HCT116 (cell line): Measurements from ENCODE around the gene ACO2. TPM values are rescaled to one million over a fixed set of nuclear protein-coding genes. Genes with fewer than 3 reads are reported as not detected.

Source experiments
- ATAC-seq: fragments of 200-7000 bp; cut with Tn5 transposase; 2 replicates; pipeline ENCODE4 v1.9.1; 2020; ENCODE audit warnings: mild to moderate bottlenecking, moderate library complexity
- BruUV-seq: library from RNA; stranded (reverse); fragments of 400-500 nt; replicated peaks from 2 replicates; lab custom pipeline; 2021; lab: Mats Ljungman, UMichigan
- CTCF ChIA-PET: fragments of 300-600 bp; sonication (Branson Sonifier 250); formaldehyde crosslinking; loops from one replicate; lab custom pipeline; 2021; ENCODE audit warnings: antibody characterized with exemption; lab: Charles Lee
- POLR2A ChIA-PET: fragments of 300-600, 350-600 bp; sonication (Branson Sonifier 250); formaldehyde crosslinking; loops from one replicate; lab custom pipeline; 2021; ENCODE audit warnings: antibody characterized with exemption; lab: Charles Lee
- RAD21 ChIA-PET, 2 experiments: fragments of 300-600 bp; sonication (Branson Sonifier 250); formaldehyde crosslinking; loops; one replicate each; lab custom pipeline; 2023; ENCODE audit warnings: low total read pairs in 2 of 2; ENCODE audit not compliant: uncharacterized antibody in 2 of 2, unreplicated experiment in 2 of 2, low non-redundant PET in 1 of 2; lab: Charles Lee
- DNase-seq: peaks from one replicate; pipeline ENCODE4 v3.0.0-alpha.2; 2010; ENCODE audit warnings: low read depth, low spot score
- H2AFZ ChIP-seq: fragments of 200-600 bp; shearing (Covaris generic), sonication (generic); 2 replicates; pipeline ENCODE4 v1.6.1; 2017; ENCODE audit warnings: low read depth, mixed run types, mixed read lengths, antibody characterized with exemption, low read length; ENCODE audit not compliant: poor library complexity, severe bottlenecking
- H3K27ac ChIP-seq: 2 replicates; pipeline ENCODE4 v1.5.1; 2012; ENCODE audit warnings: low read depth, low read length
- H3K27me3 ChIP-seq: fragments of 200-600 bp; sonication (generic); 2 replicates; pipeline ENCODE4 v1.6.1; 2016; ENCODE audit warnings: mixed run types, low read length, mixed read lengths; ENCODE audit not compliant: insufficient read depth
- H3K36me3 ChIP-seq, 2 experiments: fragments of 200-500 bp in 1 of 2; fragments of 200-600 bp in 1 of 2; sonication (Bioruptor generic) in 1 of 2; sonication (generic) in 1 of 2; 2 replicates each; pipeline versions ENCODE4 v1.5.1 to v1.6.1; 2014 to 2016; ENCODE audit warnings: low read length in 2 of 2, inconsistent platforms in 1 of 2, mixed read lengths in 1 of 2, mixed run types in 1 of 2; ENCODE audit not compliant: insufficient read depth in 2 of 2, control insufficient read depth in 1 of 2
- H3K4me1 ChIP-seq, 2 experiments: fragments of 200-600 bp in 1 of 2; sonication (generic) in 1 of 2; 2 replicates each; pipeline versions ENCODE4 v1.5.1 to v1.6.1; 2012 to 2017; ENCODE audit warnings: low read length in 2 of 2, inconsistent platforms in 1 of 2, mild to moderate bottlenecking in 1 of 2, mixed read lengths in 1 of 2, mixed run types in 1 of 2, moderate library complexity in 1 of 2; ENCODE audit not compliant: insufficient read depth in 2 of 2, control insufficient read depth in 1 of 2
- H3K4me2 ChIP-seq: fragments of 200-600 bp; sonication (generic); 2 replicates; pipeline ENCODE4 v1.6.1; 2017; ENCODE audit warnings: mixed run types, low read length, mixed read lengths
- H3K4me3 ChIP-seq, 2 experiments: fragments of 200-600 bp in 1 of 2; sonication (generic) in 1 of 2; replicated peaks in 1 of 2; 2 replicates each; pipeline ENCODE4 v1.5.1; 2011 to 2016; ENCODE audit warnings: low read length in 2 of 2, control low read depth in 1 of 2, low read depth in 1 of 2, mild to moderate bottlenecking in 1 of 2, mixed read lengths in 1 of 2, mixed run types in 1 of 2
- H3K79me2 ChIP-seq: fragments of 200-600 bp; sonication (generic); 2 replicates; pipeline ENCODE4 v1.6.1; 2017; ENCODE audit warnings: mild to moderate bottlenecking, mixed run types, low read length, moderate library complexity, mixed read lengths; ENCODE audit not compliant: insufficient read depth
- H3K9ac ChIP-seq: fragments of 200-600 bp; sonication (generic); 2 replicates; pipeline ENCODE4 v1.6.1; 2016; ENCODE audit warnings: low read length, mixed read lengths
- H3K9me2 ChIP-seq: fragments of 200-600 bp; sonication (generic), shearing (Covaris generic); 2 replicates; pipeline ENCODE4 v1.6.1; 2017; ENCODE audit warnings: mixed run types, mild to moderate bottlenecking, moderate library complexity; ENCODE audit not compliant: insufficient read depth
- H3K9me3 ChIP-seq, 2 experiments: fragments of 200-500 bp in 1 of 2; fragments of 200-600 bp in 1 of 2; sonication (Bioruptor generic) in 1 of 2; sonication (generic) in 1 of 2; 2 replicates each; pipeline ENCODE4 v1.6.1; 2014 to 2017; ENCODE audit warnings: low read length in 2 of 2, mixed read lengths in 2 of 2, inconsistent platforms in 1 of 2, low read depth in 1 of 2, mild to moderate bottlenecking in 1 of 2, mixed run types in 1 of 2, moderate library complexity in 1 of 2; ENCODE audit not compliant: control insufficient read depth in 1 of 2, insufficient read depth in 1 of 2
- H4K20me1 ChIP-seq: fragments of 200-600 bp; sonication (generic), shearing (Covaris generic); 2 replicates; pipeline ENCODE4 v1.6.1; 2017; ENCODE audit warnings: mixed run types, mild to moderate bottlenecking, moderate library complexity; ENCODE audit not compliant: insufficient read depth
- CBX3 ChIP-seq: IDR thresholded peaks from 2 replicates; pipeline ENCODE4 v1.6.1; 2012; ENCODE audit warnings: low read depth
- RAD21 ChIP-seq: IDR thresholded peaks from 2 replicates; pipeline ENCODE4 v1.6.1; 2012; ENCODE audit warnings: low read depth, mild to moderate bottlenecking
- ZFX ChIP-seq: fragments of 450-650 bp; IDR thresholded peaks from 2 replicates; pipeline ENCODE4 v1.6.1; 2017
- intact Hi-C: fragments of 100-400 bp; cut with micrococcal nuclease; formaldehyde crosslinking; loops from 2 replicates; pipeline ENCODE4 v1.10.0; 2022
- total RNA-seq: library from RNA; stranded (reverse); gene quantifications from one replicate; pipeline ENCODE4 v1.2.1, GENCODE V29; 2021; ENCODE audit not compliant: unreplicated experiment
- TF ChIP-seq, protein P1 (sequence below): IDR thresholded peaks from 2 replicates; pipeline ENCODE4 v1.6.1; 2012
- TF ChIP-seq, protein P2 (sequence below): IDR thresholded peaks from 2 replicates; pipeline ENCODE4 v1.6.1; 2012

ACO2 gene
- total RNA-seq, 1 experiment from 2014 or later, result 108 TPM

DNA sequence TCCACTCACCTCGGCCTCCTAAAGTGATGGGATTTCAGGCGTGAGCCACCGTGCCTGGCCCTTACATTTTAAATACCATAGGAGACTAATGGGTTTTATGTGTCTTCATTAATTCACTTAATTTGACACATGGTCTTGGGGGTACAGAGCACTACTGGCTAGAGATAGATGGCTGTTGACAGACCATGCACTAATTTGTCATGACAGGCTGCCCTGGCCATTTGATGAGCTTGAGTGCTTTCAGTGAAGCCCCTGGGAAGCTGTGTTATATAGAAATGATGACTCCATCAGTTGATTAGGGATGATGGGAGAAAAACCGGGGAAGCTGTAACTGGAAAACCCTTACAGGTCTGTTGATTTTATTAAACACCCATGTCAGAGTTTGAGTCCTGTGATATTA lies 7.0 kb upstream of the ACO2 start:
- RAD21 ChIA-PET, result no interaction called here

DNA sequence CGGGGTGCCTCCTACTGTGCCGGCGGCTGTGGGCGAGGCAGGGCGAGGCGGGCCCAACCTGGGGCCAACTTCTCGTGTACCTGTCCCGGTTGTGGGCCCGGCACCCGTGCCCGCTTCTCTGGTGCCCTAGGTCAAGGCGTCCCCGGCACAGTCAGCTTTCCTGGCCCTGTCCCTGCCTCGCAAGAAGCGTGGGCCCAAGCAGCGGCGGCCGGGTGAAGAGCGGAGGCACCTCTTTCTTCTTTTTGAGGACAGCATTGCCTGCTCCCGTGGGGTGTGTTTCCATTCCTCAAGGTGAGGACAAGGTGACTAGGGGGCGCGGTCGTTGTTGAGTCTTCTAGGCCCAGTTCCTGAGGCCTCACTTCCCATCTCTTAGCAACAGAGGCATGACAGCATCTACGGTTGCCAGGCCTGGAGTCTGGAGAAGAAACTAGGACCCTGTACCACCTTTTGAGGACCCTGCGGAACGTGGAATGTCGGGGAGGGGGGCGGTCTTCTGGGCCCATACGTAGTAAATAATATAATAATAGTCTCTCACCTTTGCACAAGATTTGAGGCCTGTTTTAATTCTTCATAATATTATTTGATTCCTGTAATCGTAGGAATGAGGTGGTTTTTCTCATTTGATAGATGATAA lies 418 bp downstream of the ACO2 start:
- RAD21 ChIA-PET, result no interaction called here
- Histone ChIP-seq H3K4me3 (peak overlapping the region; percentile 83 to 87), H3K4me2 (peak overlapping the region; percentile 86), H4K20me1 (no peaks in the 10 kb centered on the region), H3K9me3 (no peaks in the 10 kb centered on the region), H2AFZ (no peak overlapping the region), H3K9me2 (no peaks in the 10 kb centered on the region), H3K4me1 (peaks cover 14 to 17% of the 10 kb centered on the region in 2 experiments; a peak in 3 of 4 replicates), H3K27me3 (no peaks in the 10 kb centered on the region), H3K36me3 (peaks cover 21 to 32% of the 10 kb centered on the region in 2 experiments; a peak in 3 of 4 replicates), H3K79me2 (peaks cover 93% of the 10 kb centered on the region), H3K9ac (peak overlapping the region; percentile 94), H3K27ac (peak overlapping the region; percentile 85)
- no peak for DNase-seq
- TF ChIP-seq RAD21 (no peak), ZFX (peak; percentile 79)
- TF ChIP-seq, protein P1, sequence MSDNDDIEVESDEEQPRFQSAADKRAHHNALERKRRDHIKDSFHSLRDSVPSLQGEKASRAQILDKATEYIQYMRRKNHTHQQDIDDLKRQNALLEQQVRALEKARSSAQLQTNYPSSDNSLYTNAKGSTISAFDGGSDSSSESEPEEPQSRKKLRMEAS, result no peak
- BruUV-seq, result TSS peak; percentile 66
- intact Hi-C loops, result no loop called here
- CTCF ChIA-PET, result interaction anchor here (0.8 to 1.4 kb wide), 5 partner anchors 48 to 547 kb away, joined by 3 to 6 read pairs (median 3); no protein-coding TSS in a partner anchor
- ATAC-seq, result peak; percentile 43
- POLR2A ChIA-PET, result interaction anchor here (1.0 to 2.5 kb wide), 7 partner anchors 11 to 121 kb away, joined by 3 to 57 read pairs (median 5); partner anchors contain the start of genes PMM1 and TOB2

More for the DNA sequence above, 7.0 kb upstream of the ACO2 start:
- no peak for ATAC-seq
- BruUV-seq, result no TSS peak
- H3K9me3 ChIP-seq, result no peaks in the 10 kb centered on the region
- DNase-seq, result no peak
- POLR2A ChIA-PET, result interaction anchor here (0.9 kb wide), 1 partner anchor 15 kb away, joined by 3 read pairs; the partner anchor contains the start of gene TOB2
- CTCF ChIA-PET, result no interaction called here
- intact Hi-C loops, result no loop called here
- H3K4me1 ChIP-seq, result peaks cover 0 to under 1% of the 10 kb centered on the region in 2 experiments; a peak in 2 of 4 replicates
- peaks cover 46 to 58% of the 10 kb centered on the region in 2 experiments; a peak in 3 of 4 replicates for H3K36me3 ChIP-seq
- TF ChIP-seq CBX3, result no peak
- TF ChIP-seq, protein P2, sequence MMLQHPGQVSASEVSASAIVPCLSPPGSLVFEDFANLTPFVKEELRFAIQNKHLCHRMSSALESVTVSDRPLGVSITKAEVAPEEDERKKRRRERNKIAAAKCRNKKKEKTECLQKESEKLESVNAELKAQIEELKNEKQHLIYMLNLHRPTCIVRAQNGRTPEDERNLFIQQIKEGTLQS, result no peak
- peaks cover 50% of the 10 kb centered on the region for H3K79me2 ChIP-seq
- H3K4me3 ChIP-seq, result no peak overlapping the region
- no peak overlapping the region for H3K27ac ChIP-seq
- no peak overlapping the region for H2AFZ ChIP-seq
- no peak overlapping the region for H3K4me2 ChIP-seq
- no peak overlapping the region for H3K9ac ChIP-seq
- no peaks in the 10 kb centered on the region for H3K27me3 ChIP-seq
- H3K9me2 ChIP-seq, result no peaks in the 10 kb centered on the region
- H4K20me1 ChIP-seq, result no peaks in the 10 kb centered on the region
